Naive thymus-derived CD4-positive, alpha-beta T cell (primary cell): ENCODE data around the gene PHF12. TPM values are rescaled to one million over a fixed set of nuclear protein-coding genes. Genes with fewer than 3 reads are reported as not detected.
"Not testable (repeated sequence)": the region's sequence is repeated elsewhere in the genome, so short reads cannot be mapped to it uniquely, and the experiment has no call there.

Source experiments
- ATAC-seq: fragments of 150-1000 bp; cut with Tn5 transposase; 2 replicates; pipeline ENCODE4 v1.10.0; 2021; ENCODE audit warnings: mild to moderate bottlenecking, moderate library complexity
- CTCF ChIA-PET: fragments of 350-600 bp; sonication (Branson Sonifier 250); formaldehyde crosslinking; loops from one replicate; lab custom pipeline; 2021; ENCODE audit warnings: antibody characterized with exemption; lab: Charles Lee
- POLR2A ChIA-PET: fragments of 350-600 bp; sonication (Branson Sonifier 250); formaldehyde crosslinking; loops from one replicate; lab custom pipeline; 2021; ENCODE audit warnings: antibody characterized with exemption, inconsistent platforms; lab: Charles Lee
- DNase-seq, 9 donors: peaks; one replicate each; pipeline versions ENCODE4 v3.0.0 to v3.0.0-alpha.2; 2020 to 2022; ENCODE audit warnings: mixed read lengths in 1 of 9
- H3K27ac ChIP-seq: one replicate; pipeline ENCODE4 v1.7.0; 2013; ENCODE audit warnings: mild to moderate bottlenecking, low read depth, low read length, moderate library complexity
- H3K27me3 ChIP-seq, 2 donors: one replicate each; pipeline ENCODE4 v1.7.0; 2013; ENCODE audit warnings: low read length in 2 of 2, mild to moderate bottlenecking in 2 of 2, moderate library complexity in 2 of 2; ENCODE audit not compliant: control insufficient read depth in 2 of 2, insufficient read depth in 2 of 2
- H3K36me3 ChIP-seq, 3 experiments: 1 replicate in 2 of 3; 2 replicates in 1 of 3; pipeline ENCODE4 v1.7.0; 2013; ENCODE audit warnings: low read length in 3 of 3, mild to moderate bottlenecking in 3 of 3, moderate library complexity in 1 of 3; ENCODE audit not compliant: insufficient read depth in 3 of 3, control insufficient read depth in 2 of 3
- H3K4me1 ChIP-seq, 2 donors: one replicate each; pipeline ENCODE4 v1.7.0; 2013; ENCODE audit warnings: low read length in 2 of 2, mild to moderate bottlenecking in 2 of 2, moderate library complexity in 1 of 2; ENCODE audit not compliant: control insufficient read depth in 2 of 2, insufficient read depth in 2 of 2
- H3K4me3 ChIP-seq: 2 replicates; pipeline ENCODE4 v1.7.0; 2013; ENCODE audit warnings: mild to moderate bottlenecking, low read length
- H3K9me3 ChIP-seq, 3 experiments: 1 replicate in 2 of 3; 2 replicates in 1 of 3; pipeline ENCODE4 v1.7.0; 2013; ENCODE audit warnings: low read length in 3 of 3; ENCODE audit not compliant: control insufficient read depth in 2 of 3
- H3K27ac Mint-ChIP-seq, 9 donors: one replicate each; pipeline ENCODE4 v1.8.0; 2020 to 2022; ENCODE audit warnings: mixed read lengths in 9 of 9, mild to moderate bottlenecking in 8 of 9, moderate library complexity in 5 of 9, inconsistent platforms in 2 of 9
- H3K27me3 Mint-ChIP-seq, 5 donors: one replicate each; pipeline ENCODE4 v1.8.0; 2021 to 2022; ENCODE audit warnings: mixed read lengths in 5 of 5, mild to moderate bottlenecking in 1 of 5
- H3K36me3 Mint-ChIP-seq, 5 donors: one replicate each; pipeline ENCODE4 v1.8.0; 2020 to 2022; ENCODE audit warnings: mixed read lengths in 5 of 5, mild to moderate bottlenecking in 3 of 5, inconsistent platforms in 1 of 5
- H3K4me1 Mint-ChIP-seq, 7 donors: one replicate each; pipeline ENCODE4 v1.8.0; 2020 to 2022; ENCODE audit warnings: mixed read lengths in 7 of 7, mild to moderate bottlenecking in 3 of 7, inconsistent platforms in 1 of 7
- H3K4me3 Mint-ChIP-seq, 10 donors: one replicate each; pipeline ENCODE4 v1.8.0; 2020 to 2022; ENCODE audit warnings: mild to moderate bottlenecking in 10 of 10, mixed read lengths in 10 of 10, moderate library complexity in 6 of 10, inconsistent platforms in 2 of 10
- H3K9me3 Mint-ChIP-seq, 11 donors: one replicate each; pipeline ENCODE4 v1.8.0; 2020 to 2022; ENCODE audit warnings: mixed read lengths in 11 of 11, mild to moderate bottlenecking in 4 of 11, inconsistent platforms in 1 of 11, moderate library complexity in 1 of 11
- intact Hi-C, 2 donors: fragments of 100-400 bp; cut with micrococcal nuclease; formaldehyde crosslinking; loops; one replicate each; pipeline ENCODE4 v1.15.1; 2023
- polyA plus RNA-seq, 2 donors: library from polyadenylated mRNA; unstranded; fragments of 300-500 nt; fragmentation: Illumina TruSeq; gene quantifications; one replicate each; pipeline ENCODE4 v1.2.3, GENCODE V29; 2021
- total RNA-seq, 6 experiments: library from RNA in 5 of 6; stranded (reverse) in 5 of 6; gene quantifications; 1 replicate in 5 of 6; 2 replicates in 1 of 6; pipeline ENCODE4 v1.2.3 and lab custom pipeline; 2021 to 2026

PHF12 gene
- total and polyA plus RNA-seq, 7 experiments from 2014 or later, result 6.2 to 162 (median 129) TPM

- H3K36me3 ChIP-seq, result peaks cover 0 to 14% (median 0%) of the 10 kb centered on the region in 3 experiments
- Mint-ChIP-seq H3K4me3 (peak overlapping the region; percentile 73 to 93 (median 86)), H3K4me1 (peaks cover 38 to 82% (median 66%) of the 10 kb centered on the region in 7 donors), H3K27ac (peak overlapping the region; percentile 93 to 99 (median 99)), H3K36me3 (peaks cover 0 to 22% (median 8%) of the 10 kb centered on the region in 5 donors)
- not testable (repeated sequence) for H3K27me3 Mint-ChIP-seq, H3K27me3 ChIP-seq, H3K9me3 Mint-ChIP-seq, H3K9me3 ChIP-seq
- ATAC-seq (peak; percentile 43), DNase-seq (peak in 3 of 9 donors; percentile 19 to 22 (median 21))
- ChIA-PET POLR2A (interaction anchor here (0.6 to 12.7 kb wide), 13 partner anchors 8 to 172 kb away, joined by 3 to 183 read pairs (median 8); partner anchors contain the start of genes DHRS13, FAM222B, NEK8 and PHF12), CTCF (interaction anchor here (0.5 to 2.4 kb wide), 8 partner anchors 9 to 174 kb away, joined by 3 to 13 read pairs (median 4); partner anchors contain the start of genes DHRS13, RPL23A and TLCD1)
- peak overlapping the region; percentile 78 for H3K27ac ChIP-seq
- peaks cover 24 to 40% of the 10 kb centered on the region in 2 donors for H3K4me1 ChIP-seq
- H3K4me3 ChIP-seq, result peak overlapping the region; percentile 43
- intact Hi-C loops, result loop anchor here (1.0 kb wide), 3 partner anchors 9 to 38 kb away; partner anchors contain the start of gene ERAL1 (in 1 of the 2)
Measured at GRCh38 chr17:28893248-28894183, 57.8 kb downstream of the PHF12 start.

- H3K27me3 ChIP-seq, result no peaks in the 10 kb centered on the region
- Mint-ChIP-seq H3K36me3 (peaks cover 0 to 17% (median 8%) of the 10 kb centered on the region in 5 donors), H3K27ac (peak overlapping the region; percentile 74 to 99 (median 92)), H3K4me1 (peaks cover 32 to 81% (median 62%) of the 10 kb centered on the region in 7 donors), H3K27me3 (no peaks in the 10 kb centered on the region), H3K9me3 (no peaks in the 10 kb centered on the region), H3K4me3 (peak overlapping the region in 8 of 10 donors; percentile 25 to 62 (median 42))
- peak overlapping the region; percentile 78 for H3K27ac ChIP-seq
- no peaks in the 10 kb centered on the region for H3K9me3 ChIP-seq
- intact Hi-C loops, result no loop called here
- ChIA-PET CTCF (interaction anchor here (0.6 to 2.4 kb wide), 7 partner anchors 11 to 191 kb away, joined by 3 to 13 read pairs (median 4); partner anchors contain the start of genes DHRS13 and TLCD1), POLR2A (interaction anchor here (0.6 to 12.7 kb wide), 10 partner anchors 8 to 165 kb away, joined by 3 to 183 read pairs (median 10); partner anchors contain the start of genes DHRS13, NEK8, PHF12 and TLCD1)
- no peak overlapping the region for H3K4me3 ChIP-seq
- H3K4me1 ChIP-seq, result peaks cover 17 to 34% of the 10 kb centered on the region in 2 donors
- peaks cover 0 to 21% (median 0%) of the 10 kb centered on the region in 3 experiments for H3K36me3 ChIP-seq
- no peak for ATAC-seq
- DNase-seq, result no peak
Measured at GRCh38 chr17:28892024-28892423, 59.3 kb downstream of the PHF12 start.

- H3K9me3 Mint-ChIP-seq, result no peaks in the 10 kb centered on the region
- H3K27me3 ChIP-seq, result no peaks in the 10 kb centered on the region
- ChIA-PET POLR2A (interaction anchor here (0.8 to 8.9 kb wide), 5 partner anchors 9 to 172 kb away, joined by 3 to 67 read pairs (median 4); partner anchors contain the start of genes DHRS13, ERAL1 and RPL23A), CTCF (interaction anchor here (0.5 to 2.4 kb wide), 3 partner anchors 49 to 553 kb away, joined by 4 to 13 read pairs (median 5); partner anchors contain the start of gene FAM222B)
- peaks cover 33 to 77% (median 62%) of the 10 kb centered on the region in 7 donors for H3K4me1 Mint-ChIP-seq
- no peak for ATAC-seq
- peak overlapping the region; percentile 78 for H3K27ac ChIP-seq
- DNase-seq, result no peak
- H3K36me3 Mint-ChIP-seq, result peaks cover 0 to 18% (median 8%) of the 10 kb centered on the region in 5 donors
- H3K36me3 ChIP-seq, result peaks cover 0 to 26% (median 0%) of the 10 kb centered on the region in 3 experiments
- H3K27me3 Mint-ChIP-seq, result no peaks in the 10 kb centered on the region
- peak overlapping the region in 8 of 10 donors; percentile 28 to 68 (median 50) for H3K4me3 Mint-ChIP-seq
- no peaks in the 10 kb centered on the region for H3K9me3 ChIP-seq
- peaks cover 15 to 32% of the 10 kb centered on the region in 2 donors for H3K4me1 ChIP-seq
- H3K27ac Mint-ChIP-seq, result peak overlapping the region; percentile 74 to 99 (median 90)
- intact Hi-C loops, result no loop called here
- H3K4me3 ChIP-seq, result no peak overlapping the region
Measured at GRCh38 chr17:28891201-28891600, 60.1 kb downstream of the PHF12 start.

- no peak for DNase-seq
- no peaks in the 10 kb centered on the region for H3K9me3 ChIP-seq
- Mint-ChIP-seq H3K36me3 (peaks cover 0 to 20% (median 8%) of the 10 kb centered on the region in 5 donors), H3K27me3 (no peaks in the 10 kb centered on the region), H3K27ac (peak overlapping the region in 5 of 9 donors; percentile 14 to 77 (median 64)), H3K4me3 (peak overlapping the region in 4 of 10 donors; percentile 9 to 81 (median 31)), H3K4me1 (peaks cover 37 to 71% (median 53%) of the 10 kb centered on the region in 7 donors), H3K9me3 (no peaks in the 10 kb centered on the region)
- peaks cover 9 to 22% of the 10 kb centered on the region in 2 donors for H3K4me1 ChIP-seq
- POLR2A ChIA-PET, result interaction anchor here (1.1 kb wide), 1 partner anchor 61 kb away, joined by 3 read pairs; the partner anchor contains the start of gene PHF12
- no peaks in the 10 kb centered on the region for H3K27me3 ChIP-seq
- intact Hi-C loops, result no loop called here
- H3K36me3 ChIP-seq, result peaks cover 0 to 38% (median 8%) of the 10 kb centered on the region in 3 experiments
- no peak overlapping the region for H3K27ac ChIP-seq
- ATAC-seq, result no peak
- CTCF ChIA-PET, result interaction anchor here (0.7 kb wide), 1 partner anchor 226 kb away, joined by 4 read pairs; no protein-coding TSS in a partner anchor
- H3K4me3 ChIP-seq, result no peak overlapping the region
Measured at GRCh38 chr17:28889996-28890395, 61.3 kb downstream of the PHF12 start.

GRCh38 chr17:28888832-28889231, 62.5 kb downstream of the PHF12 start:
- ChIA-PET CTCF (no interaction called here), POLR2A (no interaction called here)
- no peak for DNase-seq
- Mint-ChIP-seq H3K36me3 (peaks cover 3 to 25% (median 8%) of the 10 kb centered on the region in 5 donors), H3K9me3 (no peaks in the 10 kb centered on the region), H3K27me3 (no peaks in the 10 kb centered on the region), H3K4me1 (peaks cover 41 to 70% (median 53%) of the 10 kb centered on the region in 7 donors), H3K27ac (peak overlapping the region in 4 of 9 donors; percentile 29 to 48 (median 39)), H3K4me3 (no peak overlapping the region)
- intact Hi-C loops, result no loop called here
- Histone ChIP-seq H3K36me3 (peaks cover 0 to 50% (median 8%) of the 10 kb centered on the region in 3 experiments), H3K4me3 (no peak overlapping the region), H3K9me3 (no peaks in the 10 kb centered on the region), H3K27ac (no peak overlapping the region), H3K27me3 (no peaks in the 10 kb centered on the region), H3K4me1 (peaks cover 9 to 22% of the 10 kb centered on the region in 2 donors)
- no peak for ATAC-seq
